Measurements from ENCODE around the gene SAC3D1. TPM values are rescaled to one million over a fixed set of nuclear protein-coding genes. Genes with fewer than 3 reads are reported as not detected.
A peak's percentile ranks its signal among the peaks of the same experiment; 100 is the strongest.

Gene SAC3D1
- total and polyA plus RNA-seq, 9 of the 15 experiments (the other 6 are each of a cell fraction or from before 2014, with no cell fraction given): 0.20 to 35.2 (median 5.8) TPM

DNA sequence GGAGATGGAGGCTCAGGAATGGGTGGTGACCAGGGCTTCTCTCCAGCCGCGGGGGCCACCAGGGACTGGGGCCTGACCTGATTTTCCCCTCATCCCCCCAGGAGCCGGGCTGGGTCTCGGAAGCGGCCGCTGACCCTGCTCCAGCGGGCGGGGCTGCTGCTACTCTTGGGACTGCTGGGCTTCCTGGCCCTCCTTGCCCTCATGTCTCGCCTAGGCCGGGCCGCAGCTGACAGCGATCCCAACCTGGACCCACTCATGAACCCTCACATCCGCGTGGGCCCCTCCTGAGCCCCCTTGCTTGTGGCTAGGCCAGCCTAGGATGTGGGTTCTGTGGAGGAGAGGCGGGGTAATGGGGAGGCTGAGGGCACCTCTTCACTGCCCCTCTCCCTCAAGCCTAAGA lies 46.8 kb downstream of the SAC3D1 start:
- ChIA-PET POLR2A (interaction anchor here (0.8 to 2.0 kb wide), 2 partner anchors 12 to 55 kb away, joined by 3 to 4 read pairs; no protein-coding TSS in a partner anchor), CTCF (ENCODE audit: low intra/inter-chr PET ratio) (no interaction called here)
- TF ChIP-seq POLR2G (IDR thresholded peaks at IDR 0.05; ENCODE audit: low read depth, low read length) (peak; percentile 35), ATF7 (IDR thresholded peaks at IDR 0.05) (no peak), RBFOX2 (IDR thresholded peaks at IDR 0.05; ENCODE audit: low read depth, low read length) (peak; percentile 49; the same call in 1 of the 2 replicates), ZNF644 (tag; IDR thresholded peaks at IDR 0.05; ENCODE audit: low read depth) (no peak), THRAP3 (IDR thresholded peaks at IDR 0.05; ENCODE audit: borderline replicate concordance) (no peak)
- FAIRE-seq (no peak), DNase-seq (ENCODE audit: extremely low read depth in 1 of 4, low spot score in 3 of 4) (no peak), ATAC-seq (no peak)
- Histone ChIP-seq H3K36me3 (ENCODE audit: control insufficient read depth, insufficient read depth, low read length) (peaks cover 52% of the 10 kb centered on the region), H3K4me1 (replicated peaks in 1 of 2; ENCODE audit: control insufficient read depth in 2 of 2, insufficient read depth in 2 of 2, low read length in 2 of 2) (peaks cover 8 to 12% of the 10 kb centered on the region in 2 experiments), H3K27ac (ENCODE audit: extremely low read depth, low read depth, low read length) (no peak overlapping the region), H3K9me3 (replicated peaks; ENCODE audit: control insufficient read depth, insufficient read depth, low read depth, low read length) (no peaks in the 10 kb centered on the region), H2AFZ (ENCODE audit: low read depth, low read length) (no peak overlapping the region), H3K4me3 (no peak overlapping the region), H3K9ac (ENCODE audit: insufficient read depth in 1 of 2, low read depth in 2 of 2, low read length in 2 of 2) (no peak overlapping the region), H3K4me2 (ENCODE audit: insufficient read depth, low read length) (no peak overlapping the region), H3K27me3 (ENCODE audit: control insufficient read depth in 2 of 2, insufficient read depth in 2 of 2, low read length in 2 of 2) (no peaks in the 10 kb centered on the region; a peak in 1 of 5 replicates), H3K9me1 (ENCODE audit: control insufficient read depth, insufficient read depth, low read length) (no peaks in the 10 kb centered on the region), H3K79me2 (ENCODE audit: control insufficient read depth, insufficient read depth, low read length) (peaks cover 27% of the 10 kb centered on the region), H4K20me1 (replicated peaks; ENCODE audit: control insufficient read depth, insufficient read depth, low read length) (no peaks in the 10 kb centered on the region; the same call in 1 of the 2 replicates)
- in situ Hi-C loops (cut with MboI) (no loop called here), intact Hi-C loops (cut with micrococcal nuclease) (no loop called here)
- 99% methylated on average over 12 of the region's 15 CpGs for WGBS (ENCODE audit: insufficient coverage, low coverage, missing lambda C conversion rate)
- BruUV-seq (replicated peaks): no TSS peak

- CTCF ChIA-PET (ENCODE audit: low intra/inter-chr PET ratio): no interaction called here
- H3K27ac ChIP-seq (ENCODE audit: extremely low read depth, low read depth, low read length): no peak overlapping the region
- no peaks in the 10 kb centered on the region for H3K9me3 ChIP-seq (replicated peaks; ENCODE audit: control insufficient read depth, insufficient read depth, low read depth, low read length)
- no peaks in the 10 kb centered on the region for H3K9me1 ChIP-seq (ENCODE audit: control insufficient read depth, insufficient read depth, low read length)
- POLR2A ChIA-PET: interaction anchor here (0.6 to 1.8 kb wide), 7 partner anchors 13 to 409 kb away, joined by 3 to 4 read pairs (median 3); partner anchors contain the start of gene MALAT1
- 83% methylated on average over 4 of the region's 4 CpGs for WGBS (ENCODE audit: insufficient coverage, low coverage, missing lambda C conversion rate)
- H3K4me1 ChIP-seq (replicated peaks in 1 of 2; ENCODE audit: control insufficient read depth in 2 of 2, insufficient read depth in 2 of 2, low read length in 2 of 2): peaks cover 8% of the 10 kb centered on the region in 2 experiments
- FAIRE-seq (no peak), DNase-seq (ENCODE audit: extremely low read depth in 1 of 4, low spot score in 3 of 4) (no peak), ATAC-seq (peak; percentile 18; the same call in 2 of the 3 replicates)
- H3K4me2 ChIP-seq (ENCODE audit: insufficient read depth, low read length): no peak overlapping the region
- no peak overlapping the region for H3K9ac ChIP-seq (ENCODE audit: insufficient read depth in 1 of 2, low read depth in 2 of 2, low read length in 2 of 2)
- H3K79me2 ChIP-seq (ENCODE audit: control insufficient read depth, insufficient read depth, low read length): peaks cover 11% of the 10 kb centered on the region
- no peak overlapping the region for H3K4me3 ChIP-seq
- intact Hi-C loops (cut with micrococcal nuclease) (no loop called here), in situ Hi-C loops (cut with MboI) (no loop called here)
- H4K20me1 ChIP-seq (replicated peaks; ENCODE audit: control insufficient read depth, insufficient read depth, low read length): no peaks in the 10 kb centered on the region
- no peaks in the 10 kb centered on the region for H3K27me3 ChIP-seq (ENCODE audit: control insufficient read depth in 2 of 2, insufficient read depth in 2 of 2, low read length in 2 of 2)
- H2AFZ ChIP-seq (ENCODE audit: low read depth, low read length): no peak overlapping the region
- no TSS peak for BruUV-seq (replicated peaks)
- peaks cover 43% of the 10 kb centered on the region for H3K36me3 ChIP-seq (ENCODE audit: control insufficient read depth, insufficient read depth, low read length)
- no peak for TF ChIP-seq TCF7L2 (IDR thresholded peaks at IDR 0.05; ENCODE audit: low read depth, low read length)
- 0 out of 2 replicates have a peak, but pooled peaks have one; percentile 3 for TF ChIP-seq POLR2AphosphoS2 (IDR thresholded peaks at IDR 0.05; ENCODE audit: low read length)
These were observed 48.6 kb downstream of the SAC3D1 start for GRCh38 chr11:65089621-65090020.
